Liver (tissue), 3 donors: ENCODE results near the gene CRISPLD2.

Source experiments
- HNF4G ChIP-seq: IDR thresholded peaks from 2 replicates; pipeline ENCODE4 v1.6.1; 2016; ENCODE audit warnings: antibody characterized with exemption
- TF ChIP-seq, protein P1 (sequence below): fragments of 150-350 bp; IDR thresholded peaks from 2 replicates; pipeline ENCODE4 v1.5.1; 2017; ENCODE audit warnings: improper control_type of control experiment, low read depth, low read length; ENCODE audit not compliant: missing input control
- TF ChIP-seq, protein P2 (sequence below): IDR thresholded peaks from 2 replicates; pipeline ENCODE4 v1.6.1; 2016; ENCODE audit warnings: antibody characterized with exemption
- TF ChIP-seq, protein P3 (sequence below): IDR thresholded peaks from 2 replicates; pipeline ENCODE4 v1.6.1; 2016; ENCODE audit warnings: antibody characterized with exemption
- donor health status: healthy.
- donor health status: healthy.

DNA sequence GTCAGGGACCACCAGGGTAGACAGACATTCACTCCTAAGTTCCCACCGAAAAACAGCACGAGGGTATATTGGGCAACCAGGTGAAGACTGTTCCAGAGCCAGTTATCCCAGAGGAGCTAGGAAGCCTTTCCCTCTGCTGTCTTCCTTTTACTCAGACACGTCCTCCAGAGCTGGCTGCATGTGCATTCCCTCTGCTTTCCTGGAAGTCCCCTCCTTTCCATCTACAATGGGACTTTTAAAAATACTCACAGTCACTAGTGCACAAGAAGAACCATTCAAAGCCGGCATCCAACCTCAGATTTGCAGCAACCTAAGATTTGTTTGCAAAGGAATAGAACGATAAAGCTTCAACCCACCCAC lies 32.5 kb upstream of the CRISPLD2 start:
- TF ChIP-seq, protein P1, sequence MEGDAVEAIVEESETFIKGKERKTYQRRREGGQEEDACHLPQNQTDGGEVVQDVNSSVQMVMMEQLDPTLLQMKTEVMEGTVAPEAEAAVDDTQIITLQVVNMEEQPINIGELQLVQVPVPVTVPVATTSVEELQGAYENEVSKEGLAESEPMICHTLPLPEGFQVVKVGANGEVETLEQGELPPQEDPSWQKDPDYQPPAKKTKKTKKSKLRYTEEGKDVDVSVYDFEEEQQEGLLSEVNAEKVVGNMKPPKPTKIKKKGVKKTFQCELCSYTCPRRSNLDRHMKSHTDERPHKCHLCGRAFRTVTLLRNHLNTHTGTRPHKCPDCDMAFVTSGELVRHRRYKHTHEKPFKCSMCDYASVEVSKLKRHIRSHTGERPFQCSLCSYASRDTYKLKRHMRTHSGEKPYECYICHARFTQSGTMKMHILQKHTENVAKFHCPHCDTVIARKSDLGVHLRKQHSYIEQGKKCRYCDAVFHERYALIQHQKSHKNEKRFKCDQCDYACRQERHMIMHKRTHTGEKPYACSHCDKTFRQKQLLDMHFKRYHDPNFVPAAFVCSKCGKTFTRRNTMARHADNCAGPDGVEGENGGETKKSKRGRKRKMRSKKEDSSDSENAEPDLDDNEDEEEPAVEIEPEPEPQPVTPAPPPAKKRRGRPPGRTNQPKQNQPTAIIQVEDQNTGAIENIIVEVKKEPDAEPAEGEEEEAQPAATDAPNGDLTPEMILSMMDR: no peak
- TF ChIP-seq, protein P2, sequence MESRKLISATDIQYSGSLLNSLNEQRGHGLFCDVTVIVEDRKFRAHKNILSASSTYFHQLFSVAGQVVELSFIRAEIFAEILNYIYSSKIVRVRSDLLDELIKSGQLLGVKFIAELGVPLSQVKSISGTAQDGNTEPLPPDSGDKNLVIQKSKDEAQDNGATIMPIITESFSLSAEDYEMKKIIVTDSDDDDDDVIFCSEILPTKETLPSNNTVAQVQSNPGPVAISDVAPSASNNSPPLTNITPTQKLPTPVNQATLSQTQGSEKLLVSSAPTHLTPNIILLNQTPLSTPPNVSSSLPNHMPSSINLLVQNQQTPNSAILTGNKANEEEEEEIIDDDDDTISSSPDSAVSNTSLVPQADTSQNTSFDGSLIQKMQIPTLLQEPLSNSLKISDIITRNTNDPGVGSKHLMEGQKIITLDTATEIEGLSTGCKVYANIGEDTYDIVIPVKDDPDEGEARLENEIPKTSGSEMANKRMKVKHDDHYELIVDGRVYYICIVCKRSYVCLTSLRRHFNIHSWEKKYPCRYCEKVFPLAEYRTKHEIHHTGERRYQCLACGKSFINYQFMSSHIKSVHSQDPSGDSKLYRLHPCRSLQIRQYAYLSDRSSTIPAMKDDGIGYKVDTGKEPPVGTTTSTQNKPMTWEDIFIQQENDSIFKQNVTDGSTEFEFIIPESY: no peak
- TF ChIP-seq, protein P3, sequence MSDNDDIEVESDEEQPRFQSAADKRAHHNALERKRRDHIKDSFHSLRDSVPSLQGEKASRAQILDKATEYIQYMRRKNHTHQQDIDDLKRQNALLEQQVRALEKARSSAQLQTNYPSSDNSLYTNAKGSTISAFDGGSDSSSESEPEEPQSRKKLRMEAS: no peak
- no peak for TF ChIP-seq HNF4G
